AG10803 (cell line): ENCODE measurements around the gene PPBP.
A peak's percentile ranks its signal among the peaks of the same experiment; 100 is the strongest.
"Not testable (repeated sequence)": the region's sequence is repeated elsewhere in the genome, so short reads cannot be mapped to it uniquely, and the experiment has no call there.

Experiments used
- DNase-seq: peaks from one replicate; pipeline ENCODE4 v3.0.0; 2010; ENCODE audit warnings: low read depth
- H3K4me3 ChIP-seq: 2 replicates; pipeline ENCODE4 v1.5.1; 2011; ENCODE audit warnings: mild to moderate bottlenecking, low read length, control low read depth
- CTCF ChIP-seq: conservative IDR thresholded peaks from 2 replicates; pipeline ENCODE4 v1.5.1; 2011; ENCODE audit warnings: mild to moderate bottlenecking, low read length, control low read depth, inconsistent platforms

PPBP gene

GRCh38 chr4:73984736-73985527, 3.1 kb downstream of the PPBP start:
- no peak for TF ChIP-seq CTCF
- no peak for DNase-seq
- no peak overlapping the region for H3K4me3 ChIP-seq

GRCh38 chr4:73981175-73981574, 6.8 kb downstream of the PPBP start:
- DNase-seq, result not testable (repeated sequence)

GRCh38 chr4:73979407-73979957, 8.5 kb downstream of the PPBP start:
- TF ChIP-seq CTCF, result no peak
- no peak overlapping the region for H3K4me3 ChIP-seq
- DNase-seq, result no peak

More at GRCh38 chr4:73981175-73981574, 6.8 kb downstream of the PPBP start:
- H3K4me3 ChIP-seq, result not testable (repeated sequence)

- no peak overlapping the region for H3K4me3 ChIP-seq
- no peak for TF ChIP-seq CTCF
- peak; percentile 74 for DNase-seq
Measured at GRCh38 chr4:73978886-73979285, 9.1 kb downstream of the PPBP start.

- H3K4me3 ChIP-seq, result no peak overlapping the region
- DNase-seq, result peak; percentile 37
- no peak for TF ChIP-seq CTCF
Measured at GRCh38 chr4:73976716-73977115, 11.3 kb downstream of the PPBP start.

- no peak overlapping the region for H3K4me3 ChIP-seq
- no peak for DNase-seq
- no peak for TF ChIP-seq CTCF
Measured at GRCh38 chr4:73976217-73976616, 11.8 kb downstream of the PPBP start.

- no peak overlapping the region for H3K4me3 ChIP-seq
- DNase-seq, result no peak
- no peak for TF ChIP-seq CTCF
Measured at GRCh38 chr4:73974352-73974751, 13.6 kb downstream of the PPBP start.
